Lower lobe of right lung (tissue), 2 donors: ENCODE results near the gene ENAH. TPM values are rescaled to one million over a fixed set of nuclear protein-coding genes. Genes with fewer than 3 reads are reported as not detected.

Experiments used
- ATAC-seq, 2 donors: fragments of 200-7000 bp; cut with Tn5 transposase; one replicate each; pipeline ENCODE4 v1.9.1; 2020 to 2022; ENCODE audit warnings: mild to moderate bottlenecking in 2 of 2, moderate library complexity in 2 of 2
- DNase-seq: peaks from one replicate; pipeline ENCODE4 v3.0.0-alpha.2; 2020
- H3K27ac ChIP-seq: fragments of 200-600 bp; one replicate; pipeline ENCODE4 v1.8.0; 2022
- H3K27me3 ChIP-seq: fragments of 200-600 bp; one replicate; pipeline ENCODE4 v1.8.0; 2022; ENCODE audit warnings: low read depth
- H3K36me3 ChIP-seq: fragments of 200-600 bp; one replicate; pipeline ENCODE4 v1.8.0; 2022; ENCODE audit warnings: mild to moderate bottlenecking
- H3K4me1 ChIP-seq: fragments of 200-600 bp; one replicate; pipeline ENCODE4 v1.8.0; 2022
- H3K4me3 ChIP-seq: fragments of 200-600 bp; one replicate; pipeline ENCODE4 v1.8.0; 2022; ENCODE audit warnings: mild to moderate bottlenecking
- H3K9me3 ChIP-seq: fragments of 200-600 bp; one replicate; pipeline ENCODE4 v1.8.0; 2022
- CTCF ChIP-seq: fragments of 200-600 bp; IDR thresholded peaks from one replicate; pipeline ENCODE4 v1.8.0; 2022; ENCODE audit warnings: antibody characterized with exemption, mild to moderate bottlenecking
- intact Hi-C: fragments of 100-400 bp; cut with DNase I; formaldehyde crosslinking; loops from one replicate; pipeline ENCODE4 v1.11.0; 2022
- total RNA-seq: library from RNA; stranded (reverse); fragmentation: NEBNext Ultra II Directional; extraction: Animal tissue kit (Norgen Biotek cat#: 25700); gene quantifications from one replicate; pipeline ENCODE4 v1.2.1, GENCODE V29; 2021
- donor health status: DM: no; HTN: yes; CAD: no; lungs with severe emphysema.

The ENAH gene
- total RNA-seq, 1 donor from 2014 or later, result 51.4 TPM

GRCh38 chr1:225598847-225599246 is 54.1 kb downstream of the ENAH start:
- intact Hi-C loops, result no loop called here
- ATAC-seq (no peak), DNase-seq (no peak)
- TF ChIP-seq CTCF, result no peak
- no peaks in the 10 kb centered on the region for H3K9me3 ChIP-seq
- peaks cover 25% of the 10 kb centered on the region for H3K4me1 ChIP-seq
- H3K27ac ChIP-seq, result no peak overlapping the region
- H3K27me3 ChIP-seq, result no peaks in the 10 kb centered on the region
- H3K4me3 ChIP-seq, result no peak overlapping the region
- no peaks in the 10 kb centered on the region for H3K36me3 ChIP-seq

GRCh38 chr1:225597926-225598575 is 54.9 kb downstream of the ENAH start:
- DNase-seq (no peak), ATAC-seq (no peak)
- no peaks in the 10 kb centered on the region for H3K36me3 ChIP-seq
- no peaks in the 10 kb centered on the region for H3K9me3 ChIP-seq
- H3K4me3 ChIP-seq, result no peak overlapping the region
- no peak overlapping the region for H3K27ac ChIP-seq
- peaks cover 18% of the 10 kb centered on the region for H3K4me1 ChIP-seq
- intact Hi-C loops, result no loop called here
- H3K27me3 ChIP-seq, result no peaks in the 10 kb centered on the region
- no peak for TF ChIP-seq CTCF

- no peaks in the 10 kb centered on the region for H3K36me3 ChIP-seq
- ATAC-seq (no peak), DNase-seq (no peak)
- intact Hi-C loops, result no loop called here
- H3K27ac ChIP-seq, result no peak overlapping the region
- peaks cover 6% of the 10 kb centered on the region for H3K4me1 ChIP-seq
- H3K4me3 ChIP-seq, result no peak overlapping the region
- TF ChIP-seq CTCF, result no peak
- H3K9me3 ChIP-seq, result no peaks in the 10 kb centered on the region
- no peaks in the 10 kb centered on the region for H3K27me3 ChIP-seq
Observed at GRCh38 chr1:225596736-225597135, 56.2 kb downstream of the ENAH start.

- intact Hi-C loops, result no loop called here
- TF ChIP-seq CTCF, result no peak
- Histone ChIP-seq H3K27ac (no peak overlapping the region), H3K9me3 (no peaks in the 10 kb centered on the region), H3K27me3 (no peaks in the 10 kb centered on the region), H3K4me3 (no peak overlapping the region), H3K4me1 (peaks cover 6% of the 10 kb centered on the region), H3K36me3 (no peaks in the 10 kb centered on the region)
- DNase-seq, result no peak
- ATAC-seq, result no peak
Observed at GRCh38 chr1:225595974-225596551, 56.9 kb downstream of the ENAH start.

DNA sequence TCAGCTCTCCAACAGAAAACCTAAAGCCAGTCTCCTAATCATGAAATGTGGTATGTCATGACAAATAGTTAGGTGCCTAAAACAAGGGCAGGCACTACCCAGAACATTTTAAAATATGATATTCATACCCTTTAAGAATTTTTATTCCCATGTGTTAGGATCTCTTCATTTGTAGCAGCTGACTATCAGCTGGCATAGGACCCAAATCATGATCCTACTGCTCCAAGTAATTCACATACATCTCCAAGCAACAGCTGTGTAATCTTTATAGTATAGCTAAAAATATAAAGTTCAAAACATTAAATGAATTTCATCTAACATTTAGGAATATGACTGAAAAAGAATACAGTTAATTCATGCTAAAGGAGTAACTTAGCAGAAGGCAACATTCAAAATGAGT is 57.5 kb downstream of the ENAH start:
- Histone ChIP-seq H3K27me3 (no peaks in the 10 kb centered on the region), H3K4me1 (peaks cover 6% of the 10 kb centered on the region), H3K9me3 (no peaks in the 10 kb centered on the region), H3K27ac (no peak overlapping the region), H3K36me3 (no peaks in the 10 kb centered on the region), H3K4me3 (no peak overlapping the region)
- intact Hi-C loops, result no loop called here
- TF ChIP-seq CTCF, result no peak
- ATAC-seq (no peak), DNase-seq (no peak)
